Mucosa of descending colon (tissue), 3 donors: Measurements from ENCODE around the gene CNTNAP2. TPM values are rescaled to one million over a fixed set of nuclear protein-coding genes. Genes with fewer than 3 reads are reported as not detected.

Experiments used
- ATAC-seq: fragments of 200-7000 bp; cut with Tn5 transposase; one replicate; pipeline ENCODE4 v1.9.1; 2020; ENCODE audit warnings: mild to moderate bottlenecking, moderate library complexity
- DNase-seq, 3 donors: peaks; one replicate each; pipeline ENCODE4 v3.0.0-alpha.2; 2020
- H3K36me3 ChIP-seq: fragments of 200-600 bp; one replicate; pipeline ENCODE4 v1.8.0; 2021; ENCODE audit warnings: low read depth, mild to moderate bottlenecking
- H3K4me1 ChIP-seq: fragments of 200-600 bp; one replicate; pipeline ENCODE4 v1.8.0; 2021; ENCODE audit warnings: low read depth, mild to moderate bottlenecking
- H3K4me3 ChIP-seq: fragments of 200-600 bp; one replicate; pipeline ENCODE4 v1.8.0; 2021; ENCODE audit warnings: mild to moderate bottlenecking
- H3K9me3 ChIP-seq: fragments of 200-600 bp; one replicate; pipeline ENCODE4 v1.8.0; 2021; ENCODE audit warnings: mild to moderate bottlenecking
- intact Hi-C, 2 donors: fragments of 100-400 bp; cut with DNase I in 1 of 2; cut with micrococcal nuclease in 1 of 2; formaldehyde crosslinking; loops; one replicate each; pipeline versions ENCODE4 v1.11.0 to v1.11.1; 2022; cut with DNase I, micrococcal nuclease
- total RNA-seq, 3 donors: library from RNA; stranded (reverse); fragmentation: NEBNext Ultra II Directional in 2 of 3; extraction: Animal tissue kit (Norgen Biotek cat#: 25700) in 2 of 3; gene quantifications; one replicate each; pipeline versions ENCODE4 v1.2.1 to v1.2.4, GENCODE V29; 2021 to 2023
- TF ChIP-seq, protein P1 (sequence below): fragments of 200-600 bp; IDR thresholded peaks from one replicate; pipeline ENCODE4 v1.8.0; 2022; ENCODE audit warnings: antibody characterized with exemption, mild to moderate bottlenecking
- donor health status: DM: no; HTN: no; CAD: no; lungs with moderate emphysema.
- donor health status: DM: no; HTN: no; CAD: no.
- donor health status: DM: no; HTN: yes; CAD: no.

The CNTNAP2 gene
- total RNA-seq, 3 donors from 2014 or later, result 3.1 to 5.9 (median 4.2) TPM

DNA sequence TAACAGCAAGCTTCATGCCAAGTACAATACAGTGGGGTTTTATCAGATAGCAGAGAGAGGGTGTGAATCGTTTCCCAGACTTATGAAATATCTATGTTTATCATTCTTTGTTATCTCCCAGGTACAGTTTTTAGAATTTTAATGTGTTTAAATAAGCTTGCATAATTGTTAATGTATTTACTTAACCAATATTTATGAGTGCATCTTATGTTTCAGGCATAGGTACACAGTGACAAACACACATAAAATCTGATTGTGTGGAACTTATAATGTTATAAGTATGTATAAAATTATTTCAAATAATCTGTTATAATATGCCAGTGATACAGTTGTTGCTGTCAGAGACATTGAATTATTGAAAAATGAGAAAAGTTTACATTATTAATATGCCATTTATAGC lies 1462.5 kb downstream of the CNTNAP2 start:
- DNase-seq (no peak), ATAC-seq (no peak)
- H3K36me3 ChIP-seq, result no peaks in the 10 kb centered on the region
- H3K9me3 ChIP-seq, result no peaks in the 10 kb centered on the region
- intact Hi-C loops, result no loop called here
- no peaks in the 10 kb centered on the region for H3K4me1 ChIP-seq
- H3K4me3 ChIP-seq, result no peak overlapping the region
- TF ChIP-seq, protein P1, sequence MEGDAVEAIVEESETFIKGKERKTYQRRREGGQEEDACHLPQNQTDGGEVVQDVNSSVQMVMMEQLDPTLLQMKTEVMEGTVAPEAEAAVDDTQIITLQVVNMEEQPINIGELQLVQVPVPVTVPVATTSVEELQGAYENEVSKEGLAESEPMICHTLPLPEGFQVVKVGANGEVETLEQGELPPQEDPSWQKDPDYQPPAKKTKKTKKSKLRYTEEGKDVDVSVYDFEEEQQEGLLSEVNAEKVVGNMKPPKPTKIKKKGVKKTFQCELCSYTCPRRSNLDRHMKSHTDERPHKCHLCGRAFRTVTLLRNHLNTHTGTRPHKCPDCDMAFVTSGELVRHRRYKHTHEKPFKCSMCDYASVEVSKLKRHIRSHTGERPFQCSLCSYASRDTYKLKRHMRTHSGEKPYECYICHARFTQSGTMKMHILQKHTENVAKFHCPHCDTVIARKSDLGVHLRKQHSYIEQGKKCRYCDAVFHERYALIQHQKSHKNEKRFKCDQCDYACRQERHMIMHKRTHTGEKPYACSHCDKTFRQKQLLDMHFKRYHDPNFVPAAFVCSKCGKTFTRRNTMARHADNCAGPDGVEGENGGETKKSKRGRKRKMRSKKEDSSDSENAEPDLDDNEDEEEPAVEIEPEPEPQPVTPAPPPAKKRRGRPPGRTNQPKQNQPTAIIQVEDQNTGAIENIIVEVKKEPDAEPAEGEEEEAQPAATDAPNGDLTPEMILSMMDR, result no peak

DNA sequence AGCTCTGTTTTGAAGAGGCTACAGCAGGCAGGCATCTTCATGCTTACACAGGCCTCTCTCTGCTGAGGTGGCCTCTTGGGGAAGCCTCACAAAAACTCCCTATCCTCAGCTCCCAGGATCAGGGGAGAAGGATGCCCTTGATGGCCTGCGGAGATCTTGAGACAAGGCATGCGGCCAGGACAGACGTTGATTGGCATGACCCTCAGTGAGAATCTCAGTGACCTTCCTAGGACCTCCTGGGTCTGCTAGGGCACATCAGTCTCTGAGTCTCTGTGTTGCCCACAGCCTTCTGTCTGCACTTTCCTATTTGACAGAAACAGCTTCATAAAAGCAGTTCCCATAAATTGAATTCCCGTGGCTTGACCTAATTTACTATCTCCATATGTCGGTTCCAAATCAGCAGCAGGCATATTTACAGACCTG lies 1468.2 kb downstream of the CNTNAP2 start:
- H3K9me3 ChIP-seq, result no peaks in the 10 kb centered on the region
- DNase-seq (no peak), ATAC-seq (no peak)
- no peaks in the 10 kb centered on the region for H3K36me3 ChIP-seq
- no peaks in the 10 kb centered on the region for H3K4me1 ChIP-seq
- no peak overlapping the region for H3K4me3 ChIP-seq
- TF ChIP-seq, protein P1, result no peak
- intact Hi-C loops, result no loop called here

DNA sequence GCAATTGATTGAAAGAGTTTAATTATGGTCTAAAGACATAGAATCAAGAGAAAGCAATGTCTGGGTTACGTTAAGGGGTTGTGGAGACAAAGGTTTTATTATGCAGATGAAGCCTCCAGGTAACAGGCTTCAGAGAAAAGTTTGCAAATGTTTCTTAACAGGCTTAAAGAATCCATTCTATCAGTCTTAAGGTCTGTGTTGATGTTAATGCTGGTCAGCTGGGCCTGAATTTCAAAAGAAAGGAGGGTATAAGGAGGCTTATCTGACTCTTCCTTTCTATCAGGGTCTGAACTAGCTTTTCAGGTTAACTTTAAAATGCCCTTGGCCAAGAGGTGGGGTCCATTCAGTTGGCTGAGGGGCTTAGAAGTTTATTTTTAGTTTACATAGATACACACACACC lies 1469.5 kb downstream of the CNTNAP2 start:
- ATAC-seq (no peak), DNase-seq (no peak)
- Histone ChIP-seq H3K4me1 (no peaks in the 10 kb centered on the region), H3K9me3 (no peaks in the 10 kb centered on the region), H3K36me3 (no peaks in the 10 kb centered on the region), H3K4me3 (no peak overlapping the region)
- intact Hi-C loops, result no loop called here
- TF ChIP-seq, protein P1, result no peak

DNA sequence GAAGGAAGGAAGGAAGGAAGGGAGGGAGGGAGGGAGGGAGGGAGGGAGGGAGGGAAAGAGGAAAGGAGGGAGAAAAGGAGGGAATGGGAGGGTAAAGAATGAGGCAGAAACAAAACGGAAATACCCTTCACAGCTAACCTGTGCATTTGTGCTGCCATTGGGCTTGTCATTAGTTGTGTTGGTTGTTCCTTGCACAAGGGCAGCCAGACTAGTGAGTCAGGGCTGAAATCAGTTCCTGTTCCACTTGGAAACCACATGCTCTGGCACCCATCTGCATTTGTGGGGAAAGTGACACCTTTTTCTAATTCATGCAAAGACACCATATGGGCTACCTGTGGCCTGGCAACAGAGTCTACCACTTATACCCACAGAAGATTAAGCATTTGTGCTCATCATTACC lies 1469.9 kb downstream of the CNTNAP2 start:
- DNase-seq (no peak), ATAC-seq (no peak)
- no peak overlapping the region for H3K4me3 ChIP-seq
- no peaks in the 10 kb centered on the region for H3K9me3 ChIP-seq
- intact Hi-C loops, result no loop called here
- TF ChIP-seq, protein P1, result no peak
- H3K36me3 ChIP-seq, result no peaks in the 10 kb centered on the region
- no peaks in the 10 kb centered on the region for H3K4me1 ChIP-seq

DNA sequence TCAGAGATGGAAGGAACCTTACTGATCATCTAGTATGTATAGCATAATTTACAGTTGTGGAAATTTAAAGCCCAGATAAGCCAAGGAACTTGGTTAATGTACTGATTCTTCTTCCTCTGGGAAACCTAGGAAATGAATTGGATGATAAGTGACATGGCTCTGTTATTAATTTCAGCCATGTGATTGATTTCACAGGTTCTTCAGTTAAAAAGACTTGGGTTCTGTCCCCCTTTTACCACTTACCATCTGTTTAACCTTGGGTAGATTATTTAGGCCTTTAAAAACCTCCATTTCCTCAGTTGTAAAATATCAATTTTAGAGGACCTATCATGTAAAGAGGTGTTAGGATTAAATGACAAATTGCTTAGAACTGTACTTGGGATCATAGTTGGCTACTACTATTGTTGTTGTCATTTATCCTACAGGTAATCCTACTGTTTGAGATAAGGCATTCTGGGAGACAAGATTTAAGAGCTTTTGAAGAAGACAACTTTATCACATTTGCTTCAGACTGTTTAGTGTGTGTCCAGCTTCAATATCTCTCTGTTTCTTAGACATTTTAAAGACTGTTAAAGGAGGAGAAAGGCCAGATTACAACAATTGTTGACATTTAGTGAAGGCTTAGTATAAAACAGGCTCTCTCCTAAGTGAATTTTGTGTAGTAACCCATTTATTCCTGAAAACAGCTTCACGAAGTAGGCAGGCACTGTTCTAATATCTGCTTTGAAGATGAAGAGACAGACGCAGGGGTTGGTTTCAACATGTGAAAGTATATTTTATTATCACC lies 1476.9 kb downstream of the CNTNAP2 start:
- no peaks in the 10 kb centered on the region for H3K36me3 ChIP-seq
- ATAC-seq (no peak), DNase-seq (no peak)
- H3K4me1 ChIP-seq, result no peaks in the 10 kb centered on the region
- intact Hi-C loops, result no loop called here
- TF ChIP-seq, protein P1, result no peak
- no peaks in the 10 kb centered on the region for H3K9me3 ChIP-seq
- H3K4me3 ChIP-seq, result no peak overlapping the region
